GM12878 (cell line): Measurements from ENCODE around the gene ABCG5. TPM values are rescaled to one million over a fixed set of nuclear protein-coding genes. Genes with fewer than 3 reads are reported as not detected.

Source experiments
- ATAC-seq: fragments of 200-7000 bp; cut with Tn5 transposase; 3 replicates; pipeline ENCODE4 v1.9.1; 2020; ENCODE audit warnings: mild to moderate bottlenecking, moderate library complexity
- BruUV-seq: library from RNA; stranded (reverse); fragments of 400-500 nt; replicated peaks from 2 replicates; lab custom pipeline; 2021; lab: Mats Ljungman, UMichigan
- CTCF ChIA-PET: fragments of 300-600 bp; sonication (Branson Sonifier 250); formaldehyde crosslinking; extraction: SDS; loops from one replicate; lab custom pipeline; 2021; ENCODE audit warnings: inconsistent platforms; lab: Yijun Ruan, JAX
- POLR2A ChIA-PET: fragments of 350-600 bp; formaldehyde crosslinking; extraction: SDS; loops from one replicate; lab custom pipeline; 2021; ENCODE audit warnings: inconsistent platforms; lab: Charles Lee
- RAD21 ChIA-PET: fragments of 300-600 bp; sonication (Branson Sonifier 250); formaldehyde crosslinking; loops from one replicate; lab custom pipeline; 2023; ENCODE audit warnings: antibody characterized with exemption; ENCODE audit not compliant: unreplicated experiment; lab: Charles Lee
- SMC1A ChIA-PET: fragments of 300-600 bp; sonication (Branson Sonifier 250); formaldehyde crosslinking; loops from one replicate; lab custom pipeline; 2023; ENCODE audit not compliant: unreplicated experiment, uncharacterized antibody; lab: Charles Lee
- DNase-seq: peaks from one replicate; pipeline ENCODE4 v3.0.0-alpha.2; 2011; ENCODE audit warnings: low read depth, low spot score
- FAIRE-seq: peaks from 3 replicates; lab custom pipeline; 2011; peaks lifted over from hg19 to GRCh38; lab: Jason Lieb, UNC
- H2AFZ ChIP-seq: 2 replicates; pipeline ENCODE4 v1.6.0; 2011; ENCODE audit warnings: low read depth, low read length, control low read depth; ENCODE audit not compliant: control insufficient read depth
- H3K27ac ChIP-seq: 2 replicates; pipeline ENCODE4 v1.5.1; 2011; ENCODE audit warnings: control low read depth; ENCODE audit not compliant: control insufficient read depth, insufficient read depth
- H3K27me3 ChIP-seq, 2 experiments: replicated peaks in 1 of 2; 2 replicates each; pipeline versions ENCODE4 v1.6.0 to v1.6.1; 2011; ENCODE audit warnings: low read length in 1 of 2; ENCODE audit not compliant: control insufficient read depth in 2 of 2, insufficient read depth in 2 of 2
- H3K36me3 ChIP-seq, 2 experiments: 2 replicates each; pipeline ENCODE4 v1.5.1; 2011; ENCODE audit warnings: low read length in 1 of 2; ENCODE audit not compliant: control insufficient read depth in 2 of 2, insufficient read depth in 2 of 2
- H3K4me1 ChIP-seq: 2 replicates; pipeline ENCODE4 v1.6.1; 2011; ENCODE audit warnings: mild to moderate bottlenecking, low read length, moderate library complexity, mixed read lengths; ENCODE audit not compliant: control insufficient read depth, insufficient read depth
- H3K4me2 ChIP-seq: 2 replicates; pipeline ENCODE4 v1.6.0; 2011; ENCODE audit warnings: control low read depth; ENCODE audit not compliant: control insufficient read depth, insufficient read depth
- H3K4me3 ChIP-seq: fragments of 200-600 bp; sonication (generic); 2 replicates; pipeline ENCODE4 v1.5.1; 2016
- H3K79me2 ChIP-seq: 2 replicates; pipeline ENCODE4 v1.6.0; 2011; ENCODE audit warnings: low read length; ENCODE audit not compliant: control insufficient read depth, insufficient read depth
- H3K9ac ChIP-seq: 2 replicates; pipeline ENCODE4 v1.8.0; 2011; ENCODE audit warnings: low read length, control low read depth, mixed read lengths; ENCODE audit not compliant: control insufficient read depth, insufficient read depth
- H3K9me3 ChIP-seq: replicated peaks from 3 replicates; pipeline ENCODE4 v1.5.1; 2011; ENCODE audit warnings: mild to moderate bottlenecking, low read length; ENCODE audit not compliant: control insufficient read depth, insufficient read depth
- H4K20me1 ChIP-seq: 2 replicates; pipeline ENCODE4 v1.6.0; 2011; ENCODE audit not compliant: control insufficient read depth, insufficient read depth
- BMI1 ChIP-seq: fragments of 450-650 bp; IDR thresholded peaks from 2 replicates; pipeline ENCODE4 v1.6.1; 2016; ENCODE audit warnings: mild to moderate bottlenecking, moderate library complexity, borderline replicate concordance
- CHD1 ChIP-seq: IDR thresholded peaks from 2 replicates; pipeline ENCODE4 v1.6.1; 2012; ENCODE audit warnings: low read depth, low read length, improper control_type of control experiment
- CHD4 ChIP-seq: fragments of 200-600 bp; sonication (generic); IDR thresholded peaks from 2 replicates; pipeline ENCODE4 v1.6.1; 2016; ENCODE audit warnings: mild to moderate bottlenecking
- PRDM15 ChIP-seq: fragments of 450-650 bp; formaldehyde crosslinking; IDR thresholded peaks from 2 replicates; pipeline ENCODE4 v1.4.0; 2020; ENCODE audit warnings: mild to moderate bottlenecking, moderate library complexity
- RFX5 ChIP-seq: IDR thresholded peaks from 2 replicates; pipeline ENCODE4 v1.6.1; 2011; ENCODE audit warnings: low read depth, low read length, improper control_type of control experiment
- SRF ChIP-seq, 2 experiments: IDR thresholded peaks; 2 replicates each; pipeline ENCODE4 v1.6.1; 2011; ENCODE audit warnings: low read depth in 2 of 2, low read length in 2 of 2, mild to moderate bottlenecking in 1 of 2, moderate library complexity in 1 of 2
- TARDBP ChIP-seq: IDR thresholded peaks from 2 replicates; pipeline ENCODE4 v1.6.1; 2016; ENCODE audit warnings: borderline replicate concordance
- WGBS: methylation state at CpG from one replicate; pipeline ENCODE4 v1.1.6; 2016; ENCODE audit warnings: low lambda C conversion rate; ENCODE audit not compliant: insufficient replicate concordance, insufficient coverage; ENCODE audit errors: missing lambda C conversion rate; 5-methylcytosine and 5-hydroxymethylcytosine counted together
- in situ Hi-C: fragments of 300-500 bp; cut with MboI; formaldehyde crosslinking; loops from 9 replicates; pipeline ENCODE4 v1.14.3; 2018; ENCODE audit warnings: mixed read lengths
- intact Hi-C: fragments of 100-400 bp; cut with micrococcal nuclease; formaldehyde crosslinking; loops from one replicate; pipeline ENCODE4 v1.14.2; 2022; ENCODE audit not compliant: unreplicated experiment
- polyA plus RNA-seq, 11 experiments: library from polyadenylated mRNA; depleted of rRNA in 4 of 11; unstranded in 6 of 11; stranded (reverse) in 5 of 11; fragments of >200 nt; fragmentation: Nextera tagmentation in 4 of 11; fragmentation: Illumina TruSeq in 1 of 11; extraction: Ambion mirVana in 4 of 11; extraction: Trizol in 1 of 11; gene quantifications; 1 replicate in 1 of 11; 2 replicates in 10 of 11; pipeline versions ENCODE4 v1.2.1 to v1.2.3, GENCODE V29; 2011 to 2016; ENCODE audit warnings: inconsistent platforms in 2 of 11, missing spikeins in 2 of 11, low read depth in 1 of 11
- total RNA-seq, 4 experiments: library from RNA; depleted of rRNA in 3 of 4; stranded (reverse); fragments of >200 nt in 3 of 4; fragmentation: Illumina TruSeq in 1 of 4; extraction: Trizol in 1 of 4; gene quantifications; 2 replicates each; pipeline versions ENCODE4 v1.2.1 to v1.2.3, GENCODE V29; 2013 to 2021
- TF ChIP-seq, protein P1 (sequence below): IDR thresholded peaks from 2 replicates; pipeline ENCODE4 v1.6.1; 2011; ENCODE audit warnings: mild to moderate bottlenecking, low read depth, low read length, moderate library complexity; ENCODE audit not compliant: insufficient replicate concordance
- TF ChIP-seq, protein P2 (sequence below): fragments of 450-650 bp; formaldehyde crosslinking; IDR thresholded peaks from 2 replicates; pipeline ENCODE4 v1.4.0; 2022; ENCODE audit warnings: mild to moderate bottlenecking, moderate library complexity

The ABCG5 gene
- total and polyA plus RNA-seq, 10 of the 15 experiments (the other 5 are each of a cell fraction or from before 2014, with no cell fraction given): not detected

GRCh38 chr2:43792653-43793052, 46.0 kb downstream of the ABCG5 start (continued):
- TF ChIP-seq, protein P1, sequence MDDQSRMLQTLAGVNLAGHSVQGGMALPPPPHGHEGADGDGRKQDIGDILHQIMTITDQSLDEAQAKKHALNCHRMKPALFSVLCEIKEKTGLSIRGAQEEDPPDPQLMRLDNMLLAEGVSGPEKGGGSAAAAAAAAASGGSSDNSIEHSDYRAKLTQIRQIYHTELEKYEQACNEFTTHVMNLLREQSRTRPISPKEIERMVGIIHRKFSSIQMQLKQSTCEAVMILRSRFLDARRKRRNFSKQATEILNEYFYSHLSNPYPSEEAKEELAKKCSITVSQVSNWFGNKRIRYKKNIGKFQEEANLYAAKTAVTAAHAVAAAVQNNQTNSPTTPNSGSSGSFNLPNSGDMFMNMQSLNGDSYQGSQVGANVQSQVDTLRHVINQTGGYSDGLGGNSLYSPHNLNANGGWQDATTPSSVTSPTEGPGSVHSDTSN: no peak
- TF ChIP-seq RFX5 (no peak), SRF (IDR thresholded peaks at IDR 0.05; ENCODE audit: low read depth in 2 of 2, low read length in 2 of 2) (no peak), PRDM15 (CRISPR knock-in tag) (no peak), TARDBP (no peak)

DNA sequence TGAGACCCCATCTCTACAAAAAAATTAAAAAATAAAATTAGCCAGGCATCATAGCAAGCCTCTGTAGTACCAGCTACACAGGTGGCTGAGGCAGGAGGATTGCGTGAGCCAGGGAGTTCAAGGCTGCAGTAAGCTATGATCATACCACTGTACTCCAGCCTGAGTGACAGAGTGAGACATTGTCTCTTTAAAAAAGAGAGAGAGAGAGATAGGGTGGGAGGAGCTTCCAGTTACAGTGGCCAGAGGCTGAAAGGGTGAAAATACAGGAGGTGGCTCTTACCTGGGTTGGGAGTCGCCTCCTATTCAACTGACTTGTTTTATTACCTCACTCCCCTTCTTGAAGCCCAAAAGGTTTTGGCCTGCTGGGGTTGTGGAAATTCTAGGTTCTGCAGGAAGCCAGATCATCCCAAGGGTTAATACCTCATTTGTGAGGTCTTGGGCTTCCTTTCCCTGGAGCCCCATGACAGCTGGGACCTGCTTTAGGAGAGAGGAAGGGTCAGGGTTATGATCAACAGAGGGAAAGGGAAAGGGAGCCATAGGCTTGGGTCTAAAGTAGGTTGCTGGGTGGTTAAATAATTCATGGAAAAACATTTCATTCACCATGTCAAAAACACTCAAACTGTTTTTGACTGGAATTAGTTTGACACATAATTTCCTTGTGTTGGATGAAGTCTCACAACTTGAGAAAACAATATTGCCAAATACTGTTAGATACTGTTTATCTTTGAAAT, 47.4 kb downstream of the ABCG5 start:
- Histone ChIP-seq H2AFZ (no peak overlapping the region), H3K9me3 (no peaks in the 10 kb centered on the region), H3K79me2 (no peaks in the 10 kb centered on the region), H3K36me3 (peaks cover 0 to 3% of the 10 kb centered on the region in 2 experiments; a peak in 1 of 4 replicates), H3K9ac (no peak overlapping the region), H3K4me3 (no peak overlapping the region), H3K27ac (no peak overlapping the region), H3K4me1 (no peaks in the 10 kb centered on the region), H3K27me3 (no peaks in the 10 kb centered on the region), H4K20me1 (no peaks in the 10 kb centered on the region), H3K4me2 (no peak overlapping the region)
- FAIRE-seq (no peak), ATAC-seq (no peak), DNase-seq (no peak)
- in situ Hi-C loops (no loop called here), intact Hi-C loops (no loop called here)
- CTCF ChIA-PET: no interaction called here
- POLR2A ChIA-PET: interaction anchor here (1.0 kb wide), 1 partner anchor 17 kb away, joined by 3 read pairs; no protein-coding TSS in a partner anchor
- no TSS peak for BruUV-seq
- SMC1A ChIA-PET: interaction anchor here (2.1 kb wide), 1 partner anchor 9 kb away, joined by 4 read pairs; no protein-coding TSS in a partner anchor
- RAD21 ChIA-PET: no interaction called here
- 92% methylated on average over 2 of the region's 2 CpGs for WGBS
- TF ChIP-seq CHD1 (no peak), PRDM15 (CRISPR knock-in tag) (no peak), BMI1 (no peak), CHD4 (no peak)
- TF ChIP-seq, protein P2, sequence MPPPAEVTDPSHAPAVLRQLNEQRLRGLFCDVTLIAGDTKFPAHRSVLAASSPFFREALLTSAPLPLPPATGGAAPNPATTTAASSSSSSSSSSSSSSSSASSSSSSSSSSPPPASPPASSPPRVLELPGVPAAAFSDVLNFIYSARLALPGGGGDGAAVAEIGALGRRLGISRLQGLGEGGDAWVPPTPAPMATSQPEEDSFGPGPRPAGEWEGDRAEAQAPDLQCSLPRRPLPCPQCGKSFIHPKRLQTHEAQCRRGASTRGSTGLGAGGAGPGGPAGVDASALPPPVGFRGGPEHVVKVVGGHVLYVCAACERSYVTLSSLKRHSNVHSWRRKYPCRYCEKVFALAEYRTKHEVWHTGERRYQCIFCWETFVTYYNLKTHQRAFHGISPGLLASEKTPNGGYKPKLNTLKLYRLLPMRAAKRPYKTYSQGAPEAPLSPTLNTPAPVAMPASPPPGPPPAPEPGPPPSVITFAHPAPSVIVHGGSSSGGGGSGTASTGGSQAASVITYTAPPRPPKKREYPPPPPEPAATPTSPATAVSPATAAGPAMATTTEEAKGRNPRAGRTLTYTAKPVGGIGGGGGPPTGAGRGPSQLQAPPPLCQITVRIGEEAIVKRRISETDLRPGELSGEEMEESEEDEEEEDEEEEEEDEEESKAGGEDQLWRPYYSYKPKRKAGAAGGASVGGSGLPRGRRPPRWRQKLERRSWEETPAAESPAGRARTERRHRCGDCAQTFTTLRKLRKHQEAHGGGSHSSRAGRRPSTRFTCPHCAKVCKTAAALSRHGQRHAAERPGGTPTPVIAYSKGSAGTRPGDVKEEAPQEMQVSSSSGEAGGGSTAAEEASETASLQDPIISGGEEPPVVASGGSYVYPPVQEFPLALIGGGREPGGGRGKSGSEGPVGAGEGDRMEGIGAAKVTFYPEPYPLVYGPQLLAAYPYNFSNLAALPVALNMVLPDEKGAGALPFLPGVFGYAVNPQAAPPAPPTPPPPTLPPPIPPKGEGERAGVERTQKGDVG (CRISPR knock-in tag): no peak
